Gastrocnemius medialis (tissue), 4 donors: ENCODE measurements around the gene SPINDOC. TPM values are rescaled to one million over a fixed set of nuclear protein-coding genes. Genes with fewer than 3 reads are reported as not detected.

Experiments
- ATAC-seq, 2 donors: fragments of 150-250 bp; one replicate each; pipeline ENCODE4 v1.9.1; 2016
- DNase-seq, 2 donors: peaks; one replicate each; pipeline ENCODE4 v3.0.0-alpha.2; 2019
- H3K27ac ChIP-seq, 4 donors: fragments of 200-600 bp; sonication (generic); 1 replicate in 1 of 4; 2 replicates in 3 of 4; pipeline ENCODE4 v1.5.1; 2016 to 2018; ENCODE audit warnings: mild to moderate bottlenecking in 2 of 4, moderate library complexity in 1 of 4
- H3K27me3 ChIP-seq, 3 donors: fragments of 200-600 bp; sonication (generic) in 2 of 3; 1 replicate in 1 of 3; 2 replicates in 2 of 3; pipeline versions ENCODE4 v1.5.1 to v1.6.0; 2016 to 2019; ENCODE audit warnings: mild to moderate bottlenecking in 1 of 3, moderate library complexity in 1 of 3
- H3K36me3 ChIP-seq, 2 donors: fragments of 200-600 bp; sonication (generic) in 1 of 2; one replicate each; pipeline ENCODE4 v1.5.1; 2017 to 2018
- H3K4me1 ChIP-seq, 2 donors: fragments of 200-600 bp; sonication (generic) in 1 of 2; one replicate each; pipeline ENCODE4 v1.5.1; 2016 to 2017; ENCODE audit warnings: mild to moderate bottlenecking in 2 of 2
- H3K4me3 ChIP-seq, 4 donors: fragments of 200-600 bp; sonication (generic) in 3 of 4; 1 replicate in 1 of 4; 2 replicates in 3 of 4; pipeline ENCODE4 v1.5.1; 2016 to 2019; ENCODE audit warnings: mild to moderate bottlenecking in 2 of 4
- H3K9me3 ChIP-seq, 3 donors: fragments of 200-600 bp; sonication (generic) in 2 of 3; 1 replicate in 1 of 3; 2 replicates in 2 of 3; pipeline ENCODE4 v1.5.1; 2016 to 2019
- POLR2A ChIP-seq, 2 donors: fragments of 450-650 bp; IDR thresholded peaks; one replicate each; pipeline ENCODE4 v1.6.1; 2017; ENCODE audit warnings: antibody characterized with exemption in 2 of 2, mild to moderate bottlenecking in 2 of 2, moderate library complexity in 2 of 2
- in situ Hi-C, 4 donors: fragments of 200-750 bp; cut with MboI; loops; one replicate each; pipeline versions ENCODE4 v1.15.0 to v1.8.0; 2017; ENCODE audit warnings: low sequenced_read_pairs in 4 of 4
- intact Hi-C: fragments of 100-400 bp; cut with DNase I; formaldehyde crosslinking; loops from one replicate; pipeline ENCODE4 v1.15.1; 2023; ENCODE audit warnings: low total_unique reads
- total RNA-seq, 4 donors: library from RNA; depleted of rRNA; stranded (reverse); fragments of >200 nt; gene quantifications; one replicate each; pipeline versions ENCODE4 v1.1.0 to v1.2.3, GENCODE V29; 2016
- TF ChIP-seq, protein P1 (sequence below), 5 experiments: fragments of 450-650 bp in 3 of 5; fragments of 200-600 bp in 2 of 5; sonication (generic) in 2 of 5; IDR thresholded peaks in 4 of 5; conservative IDR thresholded peaks in 1 of 5; 1 replicate in 4 of 5; 2 replicates in 1 of 5; pipeline ENCODE4 v1.5.1; 2016 to 2019; ENCODE audit warnings: antibody characterized with exemption in 5 of 5, mild to moderate bottlenecking in 3 of 5, moderate library complexity in 3 of 5

SPINDOC gene
- total RNA-seq, 4 donors from 2014 or later: 2.7 to 6.3 (median 3.5) TPM

DNA sequence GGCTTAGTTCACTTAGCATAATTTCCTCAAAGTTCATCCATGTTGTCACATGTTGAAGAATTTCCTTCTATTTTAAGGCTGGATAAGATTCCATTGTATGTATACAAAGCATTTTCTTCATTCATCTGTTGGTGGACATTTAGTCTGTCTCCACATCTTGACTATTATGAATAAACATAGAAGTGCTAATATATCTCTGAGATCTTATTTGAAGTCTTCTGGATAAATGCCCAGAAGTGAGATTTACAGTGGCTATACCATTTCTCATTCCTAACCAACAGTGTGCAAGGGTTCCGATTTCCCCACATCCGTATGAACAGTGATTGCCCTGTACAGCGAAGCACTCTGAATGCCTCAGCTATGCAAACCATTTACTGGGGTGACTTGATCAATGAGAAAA lies 38.1 kb upstream of the SPINDOC start:
- H3K36me3 ChIP-seq: no peaks in the 10 kb centered on the region
- ATAC-seq (no peak), DNase-seq (no peak)
- no peak overlapping the region for H3K27ac ChIP-seq
- no peaks in the 10 kb centered on the region for H3K27me3 ChIP-seq
- TF ChIP-seq, protein P1, sequence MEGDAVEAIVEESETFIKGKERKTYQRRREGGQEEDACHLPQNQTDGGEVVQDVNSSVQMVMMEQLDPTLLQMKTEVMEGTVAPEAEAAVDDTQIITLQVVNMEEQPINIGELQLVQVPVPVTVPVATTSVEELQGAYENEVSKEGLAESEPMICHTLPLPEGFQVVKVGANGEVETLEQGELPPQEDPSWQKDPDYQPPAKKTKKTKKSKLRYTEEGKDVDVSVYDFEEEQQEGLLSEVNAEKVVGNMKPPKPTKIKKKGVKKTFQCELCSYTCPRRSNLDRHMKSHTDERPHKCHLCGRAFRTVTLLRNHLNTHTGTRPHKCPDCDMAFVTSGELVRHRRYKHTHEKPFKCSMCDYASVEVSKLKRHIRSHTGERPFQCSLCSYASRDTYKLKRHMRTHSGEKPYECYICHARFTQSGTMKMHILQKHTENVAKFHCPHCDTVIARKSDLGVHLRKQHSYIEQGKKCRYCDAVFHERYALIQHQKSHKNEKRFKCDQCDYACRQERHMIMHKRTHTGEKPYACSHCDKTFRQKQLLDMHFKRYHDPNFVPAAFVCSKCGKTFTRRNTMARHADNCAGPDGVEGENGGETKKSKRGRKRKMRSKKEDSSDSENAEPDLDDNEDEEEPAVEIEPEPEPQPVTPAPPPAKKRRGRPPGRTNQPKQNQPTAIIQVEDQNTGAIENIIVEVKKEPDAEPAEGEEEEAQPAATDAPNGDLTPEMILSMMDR (IDR thresholded peaks at IDR 0.05 in 4 of 5, conservative IDR thresholded peaks at IDR 0.05 in 1 of 5): no peak
- no peak for TF ChIP-seq POLR2A (IDR thresholded peaks at IDR 0.05)
- H3K9me3 ChIP-seq: no peaks in the 10 kb centered on the region
- intact Hi-C loops: no loop called here
- in situ Hi-C loops: no loop called here
- H3K4me1 ChIP-seq: no peaks in the 10 kb centered on the region
- no peak overlapping the region for H3K4me3 ChIP-seq

DNA sequence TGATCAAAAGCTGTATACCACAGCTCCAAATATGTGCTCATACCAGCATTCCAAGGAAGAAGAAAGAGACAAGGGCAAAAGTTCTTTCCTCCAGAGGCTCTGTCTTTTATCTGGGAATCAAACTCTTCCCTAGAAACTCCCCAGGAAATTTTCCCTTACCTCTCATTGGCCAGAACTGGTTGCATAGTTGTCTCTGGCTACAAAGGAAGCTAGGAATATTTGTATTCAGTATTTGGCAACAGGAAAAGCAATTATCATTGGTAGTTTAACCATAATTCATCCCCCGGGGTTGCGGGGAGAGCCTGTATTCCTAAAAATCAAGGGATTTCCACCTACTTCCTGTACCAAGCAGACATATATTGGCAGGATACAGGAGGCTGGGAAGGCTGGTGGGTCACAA lies 34.2 kb upstream of the SPINDOC start:
- ATAC-seq (no peak), DNase-seq (no peak)
- intact Hi-C loops (no loop called here), in situ Hi-C loops (no loop called here)
- Histone ChIP-seq H3K9me3 (no peaks in the 10 kb centered on the region), H3K27me3 (no peaks in the 10 kb centered on the region), H3K36me3 (no peaks in the 10 kb centered on the region), H3K27ac (no peak overlapping the region), H3K4me3 (no peak overlapping the region), H3K4me1 (no peaks in the 10 kb centered on the region)
- TF ChIP-seq POLR2A (IDR thresholded peaks at IDR 0.05): no peak
- TF ChIP-seq, protein P1 (IDR thresholded peaks at IDR 0.05 in 4 of 5, conservative IDR thresholded peaks at IDR 0.05 in 1 of 5): no peak

DNA sequence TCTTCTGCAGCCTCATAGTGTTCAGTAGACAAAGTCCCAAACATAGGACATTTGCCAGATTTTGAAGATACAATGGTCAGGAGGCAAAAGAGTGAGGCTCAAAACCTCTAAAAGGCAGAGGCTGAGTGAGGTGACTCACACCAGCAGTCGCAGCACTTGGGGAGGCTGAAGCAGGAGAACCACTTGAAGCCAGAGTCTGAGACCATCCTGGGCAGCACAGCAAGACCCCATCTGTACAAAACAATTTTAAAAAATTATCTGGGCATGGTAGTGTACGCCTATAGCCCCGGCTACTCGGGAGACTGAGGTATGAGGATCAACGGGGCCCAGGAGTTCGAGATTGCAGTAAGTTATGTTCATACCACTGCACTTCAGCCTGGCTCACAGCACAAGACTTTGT lies 30.5 kb upstream of the SPINDOC start:
- in situ Hi-C loops: no loop called here
- no peaks in the 10 kb centered on the region for H3K27me3 ChIP-seq
- H3K4me1 ChIP-seq: no peaks in the 10 kb centered on the region
- no peak overlapping the region for H3K27ac ChIP-seq
- no peak overlapping the region for H3K4me3 ChIP-seq
- ATAC-seq (no peak), DNase-seq (no peak)
- H3K36me3 ChIP-seq: no peaks in the 10 kb centered on the region
- intact Hi-C loops: no loop called here
- TF ChIP-seq, protein P1 (IDR thresholded peaks at IDR 0.05 in 4 of 5, conservative IDR thresholded peaks at IDR 0.05 in 1 of 5): no peak
- no peak for TF ChIP-seq POLR2A (IDR thresholded peaks at IDR 0.05)
- no peaks in the 10 kb centered on the region for H3K9me3 ChIP-seq

DNA sequence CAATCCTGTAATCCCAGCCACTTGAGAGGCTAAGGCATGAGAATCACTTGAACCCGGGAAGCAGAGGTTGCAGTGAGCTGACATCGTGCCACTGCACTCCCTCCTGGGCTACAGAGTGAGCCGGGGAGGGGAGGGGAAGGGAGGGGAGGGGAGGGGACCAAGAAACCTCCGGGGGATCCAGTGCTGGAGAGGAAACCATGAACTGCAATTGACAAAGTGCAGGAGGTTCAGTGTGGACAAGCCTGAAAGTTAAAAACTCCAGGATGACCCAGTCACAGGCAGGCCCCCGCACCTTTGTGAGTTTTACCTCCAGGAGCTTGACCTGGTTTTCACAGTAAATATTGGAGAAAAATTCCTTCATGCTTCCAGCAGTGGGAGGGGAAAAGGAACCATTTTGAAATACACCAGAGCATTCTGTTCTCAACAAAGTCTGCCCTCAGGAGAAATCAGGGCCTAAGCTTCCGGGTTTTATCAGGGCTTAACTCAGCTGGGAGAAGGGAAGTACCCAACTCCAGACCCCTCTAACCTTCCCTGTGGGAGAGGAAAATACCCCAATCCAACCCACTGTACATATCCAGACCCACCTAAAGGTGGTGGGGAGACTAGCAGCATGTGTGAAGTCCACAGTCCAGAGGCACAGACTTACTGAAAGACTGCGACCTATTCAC lies 29.2 kb upstream of the SPINDOC start:
- H3K36me3 ChIP-seq: no peaks in the 10 kb centered on the region
- no peak overlapping the region for H3K4me3 ChIP-seq
- in situ Hi-C loops: no loop called here
- no peaks in the 10 kb centered on the region for H3K9me3 ChIP-seq
- TF ChIP-seq, protein P1 (IDR thresholded peaks at IDR 0.05 in 4 of 5, conservative IDR thresholded peaks at IDR 0.05 in 1 of 5): no peak
- no peak for TF ChIP-seq POLR2A (IDR thresholded peaks at IDR 0.05)
- no peak for ATAC-seq
- no peak for DNase-seq
- intact Hi-C loops: no loop called here
- H3K27me3 ChIP-seq: no peaks in the 10 kb centered on the region
- H3K27ac ChIP-seq: no peak overlapping the region
- no peaks in the 10 kb centered on the region for H3K4me1 ChIP-seq

DNA sequence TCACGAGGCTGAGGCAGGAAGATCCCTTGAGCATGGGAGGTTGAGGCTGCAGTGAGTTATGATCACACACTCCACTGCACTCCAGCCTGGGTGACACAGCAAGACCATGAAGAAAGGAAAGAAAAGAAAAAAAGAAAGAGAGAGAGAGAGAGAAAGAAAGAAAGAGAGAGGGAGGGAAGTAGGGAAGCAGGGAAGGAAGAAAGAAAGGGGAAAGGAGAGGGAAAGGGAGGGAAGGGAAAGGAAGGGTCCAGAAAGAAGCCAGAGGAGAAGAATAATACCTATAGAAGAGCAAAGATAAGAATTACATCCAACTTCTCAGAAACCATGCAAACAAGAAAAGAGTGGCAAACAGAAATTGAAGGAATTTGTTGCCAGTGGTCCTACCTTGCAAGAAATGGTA lies 27.4 kb upstream of the SPINDOC start:
- in situ Hi-C loops (no loop called here), intact Hi-C loops (no loop called here)
- DNase-seq: no peak
- Histone ChIP-seq H3K9me3 (no peaks in the 10 kb centered on the region), H3K4me3 (no peak overlapping the region), H3K27me3 (no peaks in the 10 kb centered on the region), H3K27ac (no peak overlapping the region), H3K4me1 (no peaks in the 10 kb centered on the region), H3K36me3 (no peaks in the 10 kb centered on the region)
- TF ChIP-seq POLR2A (IDR thresholded peaks at IDR 0.05): no peak
- TF ChIP-seq, protein P1 (IDR thresholded peaks at IDR 0.05 in 4 of 5, conservative IDR thresholded peaks at IDR 0.05 in 1 of 5): no peak
- ATAC-seq: no peak
